GM21528 (cell line): ENCODE data around the gene SLC66A1.

ENCODE experiments used
- ATAC-seq: cut with Tn5 transposase; IDR thresholded peaks from one replicate; pipeline ENCODE4 v1.9.1; 2021; ENCODE audit warnings: mild to moderate bottlenecking, moderate library complexity; ENCODE audit not compliant: unreplicated experiment, low FRiP score

Gene SLC66A1

GRCh38 chr1:19341201-19342061 lies 29.3 kb downstream of the SLC66A1 start:
- no peak for ATAC-seq

GRCh38 chr1:19342062-19342750 lies 30.1 kb downstream of the SLC66A1 start:
- ATAC-seq: no peak

GRCh38 chr1:19342894-19343616 lies 30.9 kb downstream of the SLC66A1 start:
- no peak for ATAC-seq

GRCh38 chr1:19343617-19344350 lies 31.7 kb downstream of the SLC66A1 start:
- ATAC-seq: no peak

GRCh38 chr1:19344372-19344810 lies 32.3 kb downstream of the SLC66A1 start:
- ATAC-seq: no peak

- no peak for ATAC-seq
These were observed 32.7 kb downstream of the SLC66A1 start for GRCh38 chr1:19344831-19345230.

GRCh38 chr1:19345391-19345790 lies 33.3 kb downstream of the SLC66A1 start:
- ATAC-seq: no peak

- no peak for ATAC-seq
These were observed 33.9 kb downstream of the SLC66A1 start for GRCh38 chr1:19346026-19346425.

- no peak for ATAC-seq
These were observed 35.5 kb downstream of the SLC66A1 start for GRCh38 chr1:19347533-19348172.

- ATAC-seq: no peak
These were observed 36.5 kb downstream of the SLC66A1 start for GRCh38 chr1:19348441-19349198.

- no peak for ATAC-seq
These were observed 37.9 kb downstream of the SLC66A1 start for GRCh38 chr1:19349999-19350398.

GRCh38 chr1:19350566-19350965 lies 38.4 kb downstream of the SLC66A1 start:
- ATAC-seq: no peak

GRCh38 chr1:19351873-19352272 lies 39.7 kb downstream of the SLC66A1 start:
- no peak for ATAC-seq

GRCh38 chr1:19352839-19353238 lies 40.7 kb downstream of the SLC66A1 start:
- ATAC-seq: no peak

GRCh38 chr1:19353596-19353995 lies 41.5 kb downstream of the SLC66A1 start:
- ATAC-seq: no peak

- no peak for ATAC-seq
These were observed 42.4 kb downstream of the SLC66A1 start for GRCh38 chr1:19354531-19354981.

GRCh38 chr1:19356266-19356665 lies 44.1 kb downstream of the SLC66A1 start:
- no peak for ATAC-seq

- no peak for ATAC-seq
These were observed 45.3 kb downstream of the SLC66A1 start for GRCh38 chr1:19357299-19357986.

GRCh38 chr1:19358710-19359109 lies 46.6 kb downstream of the SLC66A1 start:
- ATAC-seq: no peak
